ENCODE measurements around the gene MGA.

Gene MGA

GRCh38 chr15:41660235-41661077, at the start of gene MGA:
Gene MGA (plus strand): TSS chr15:41660405.
- DNase-seq = peak; percentile 93

- no peak for DNase-seq
Observed at GRCh38 chr15:41620536-41621199, 39.5 kb upstream of the MGA start.

DNA sequence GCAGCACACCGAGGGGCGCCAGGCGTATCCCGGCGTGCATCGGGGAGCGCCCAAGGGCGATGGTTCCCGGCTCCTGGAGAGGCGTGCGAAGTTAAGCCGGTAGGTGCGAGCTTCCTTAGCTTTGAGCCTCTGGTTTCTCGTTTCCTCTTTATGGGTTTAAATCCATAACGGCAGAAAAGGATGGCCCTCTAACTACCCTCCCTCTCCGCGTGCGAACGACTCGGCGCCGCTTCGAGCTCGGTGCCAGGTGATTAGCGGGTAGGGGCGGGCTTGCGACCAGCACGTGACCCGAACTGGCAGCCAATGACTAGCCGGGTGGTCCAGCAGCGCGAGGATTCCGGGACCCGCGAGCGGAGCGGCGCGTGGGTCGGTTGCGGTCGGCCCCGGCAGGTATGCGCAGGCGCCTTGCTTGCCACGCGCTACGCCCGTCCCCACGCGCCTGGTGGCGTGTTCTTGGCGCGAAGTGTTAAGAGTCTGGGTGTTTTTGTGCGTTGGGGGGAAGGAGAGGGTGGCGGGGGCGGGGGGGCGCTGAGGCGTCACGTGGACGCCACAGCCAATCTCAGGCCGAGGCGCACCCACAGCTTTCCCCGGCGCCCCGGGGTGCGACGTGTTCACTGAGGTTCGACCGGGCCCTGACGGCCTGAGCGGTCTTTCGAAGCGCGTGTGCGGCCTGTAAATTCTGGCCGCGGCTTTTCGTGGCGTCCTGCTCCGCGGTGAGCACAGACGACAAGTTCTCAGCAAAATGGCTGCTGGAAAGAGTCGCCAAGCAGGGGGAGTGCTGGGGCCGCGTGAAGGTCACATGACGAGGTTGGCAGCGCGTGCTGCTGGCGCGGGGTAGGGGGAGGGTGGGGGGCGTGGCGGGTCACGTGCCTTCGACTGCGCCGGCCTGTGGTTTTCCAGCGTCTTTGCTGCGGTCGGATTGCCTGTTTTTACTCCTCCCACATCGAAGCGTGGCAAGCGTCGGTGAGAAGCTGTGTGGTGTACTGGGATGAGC, 38.7 kb upstream of the MGA start:
- peak; percentile 74 for DNase-seq

- no peak for DNase-seq
Observed at GRCh38 chr15:41622901-41623300, 37.3 kb upstream of the MGA start.

GRCh38 chr15:41627203-41627602, 33.0 kb upstream of the MGA start:
- DNase-seq = no peak

DNA sequence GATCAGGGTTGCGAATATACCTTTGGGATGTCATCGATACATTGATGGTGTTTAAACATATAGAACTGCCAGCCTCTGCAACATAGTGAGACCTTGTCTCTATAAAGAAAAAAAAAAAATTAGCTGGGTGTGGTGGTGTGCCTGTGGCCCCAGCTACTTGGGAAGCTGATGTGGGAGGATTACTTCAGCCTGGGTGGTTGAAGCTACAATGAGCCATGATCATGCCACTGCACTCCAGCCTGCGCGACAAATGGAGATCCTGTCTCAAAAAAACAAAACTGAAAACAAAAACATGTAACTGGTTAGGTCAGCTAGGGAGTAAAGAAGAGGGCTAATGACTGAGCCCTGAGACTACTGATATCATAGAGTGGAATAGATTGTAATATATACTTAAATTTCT, 30.7 kb upstream of the MGA start:
- DNase-seq = no peak

DNA sequence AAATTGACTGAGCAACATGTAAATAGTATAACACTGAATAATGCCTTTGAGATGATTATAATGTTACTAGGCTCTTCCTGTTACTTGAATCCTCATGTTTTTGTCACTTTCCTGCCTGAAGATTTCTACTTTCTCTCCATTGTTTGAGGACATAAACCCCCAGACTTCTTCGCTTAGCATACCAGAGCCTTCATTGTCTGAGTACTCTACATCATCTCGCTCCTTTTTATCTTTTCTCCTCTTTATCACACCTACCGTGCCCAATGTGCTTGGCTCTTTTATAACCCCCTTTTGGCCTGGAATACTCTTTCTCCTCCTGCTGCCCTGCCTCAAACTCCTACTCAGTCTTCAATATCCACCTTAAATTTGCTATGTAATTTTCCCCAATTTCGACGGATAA, 30.3 kb upstream of the MGA start:
- DNase-seq = no peak

- DNase-seq = no peak
Observed at GRCh38 chr15:41630616-41631217, 29.5 kb upstream of the MGA start.

DNA sequence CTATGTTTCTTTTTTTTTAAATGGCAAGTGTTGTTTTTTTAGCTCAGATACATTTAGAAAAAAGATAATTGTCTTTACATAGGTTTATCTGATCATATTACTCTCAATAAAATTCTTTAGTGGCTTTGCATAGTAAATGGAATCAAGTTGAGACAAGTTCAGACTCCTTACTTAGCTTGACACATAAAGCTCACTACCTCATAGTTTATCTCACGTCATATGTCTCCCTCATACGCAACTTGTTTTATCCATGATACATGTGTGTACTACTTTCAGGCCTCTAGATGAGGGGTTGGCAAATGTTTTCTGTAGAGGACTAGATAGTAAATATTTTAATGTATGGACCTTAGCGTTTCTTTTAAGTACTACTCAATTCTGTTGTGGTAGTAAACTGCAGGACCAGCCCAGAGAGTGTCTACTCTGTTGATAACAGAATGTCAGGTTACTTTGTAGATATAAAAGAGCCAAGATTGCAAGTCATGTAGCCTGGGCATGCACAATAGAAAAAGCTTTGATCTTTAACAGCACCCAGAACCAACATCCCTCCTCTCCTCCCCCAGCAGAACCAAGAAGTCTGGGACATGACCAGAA, 28.2 kb upstream of the MGA start:
- DNase-seq = no peak

GRCh38 chr15:41633609-41634008, 26.6 kb upstream of the MGA start:
- DNase-seq = no peak

DNA sequence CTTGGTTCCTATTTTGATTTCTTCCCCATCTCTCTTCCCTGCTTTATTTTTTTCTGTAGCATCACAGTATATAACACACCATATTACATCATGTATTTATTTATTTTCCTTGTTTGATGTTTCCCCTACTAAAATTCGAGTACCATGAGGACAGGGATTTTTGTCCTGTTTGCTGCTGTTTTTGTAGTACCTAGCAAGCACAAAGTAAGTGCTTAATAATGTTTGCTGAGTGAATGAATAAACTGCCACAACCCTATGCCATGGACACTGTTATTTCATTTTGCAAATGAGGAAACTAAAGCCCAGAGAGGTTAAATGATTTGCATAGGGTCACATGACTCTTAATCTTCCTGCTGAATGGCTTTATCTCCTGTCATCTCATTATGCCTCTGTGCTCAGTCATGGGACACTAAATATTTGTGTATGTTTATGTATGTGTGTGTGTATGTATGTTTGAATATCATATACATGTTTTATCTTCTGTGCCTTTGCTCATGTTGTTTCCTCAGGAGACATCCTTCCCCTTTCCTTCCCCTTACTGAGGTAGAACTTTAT, 26.1 kb upstream of the MGA start:
- DNase-seq = no peak

- no peak for DNase-seq
Observed at GRCh38 chr15:41637086-41637485, 23.1 kb upstream of the MGA start.

DNA sequence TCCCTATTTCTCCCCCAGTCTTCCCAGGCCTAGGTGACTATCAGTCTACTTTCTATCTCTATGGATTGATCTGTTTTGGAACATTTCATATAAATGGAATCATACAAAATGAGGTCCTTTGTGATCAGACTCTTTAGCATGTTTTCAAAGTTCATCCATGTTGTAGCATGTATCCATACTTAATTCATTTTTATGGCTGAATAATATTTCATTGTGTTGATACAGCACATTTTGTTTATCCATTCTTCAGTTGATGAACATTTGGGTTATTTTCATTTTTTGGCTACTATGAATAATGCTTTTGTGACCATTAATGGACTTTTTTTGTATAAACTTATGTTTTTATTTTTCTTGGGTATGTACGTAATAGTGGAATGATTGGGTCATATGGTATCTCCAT, 19.2 kb upstream of the MGA start:
- no peak for DNase-seq

DNA sequence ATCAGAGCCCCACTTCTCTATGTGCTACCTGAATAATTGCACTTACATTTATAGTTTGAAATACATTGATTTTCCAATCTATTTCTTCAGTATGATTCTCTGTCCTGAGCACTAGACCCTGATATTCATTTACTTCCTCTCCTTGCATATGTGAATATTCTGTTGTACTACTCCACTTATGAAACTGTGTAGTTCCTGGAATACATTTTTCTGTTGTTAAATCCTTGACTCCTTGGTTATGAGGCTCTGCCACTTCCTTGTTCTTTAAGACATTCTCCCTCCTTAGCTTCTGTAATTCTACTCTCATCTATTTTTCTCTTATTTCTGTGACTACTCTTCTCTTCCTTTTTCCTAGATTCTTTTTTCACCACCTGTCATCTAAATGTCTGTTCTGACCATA, 12.9 kb upstream of the MGA start:
- DNase-seq = no peak

DNA sequence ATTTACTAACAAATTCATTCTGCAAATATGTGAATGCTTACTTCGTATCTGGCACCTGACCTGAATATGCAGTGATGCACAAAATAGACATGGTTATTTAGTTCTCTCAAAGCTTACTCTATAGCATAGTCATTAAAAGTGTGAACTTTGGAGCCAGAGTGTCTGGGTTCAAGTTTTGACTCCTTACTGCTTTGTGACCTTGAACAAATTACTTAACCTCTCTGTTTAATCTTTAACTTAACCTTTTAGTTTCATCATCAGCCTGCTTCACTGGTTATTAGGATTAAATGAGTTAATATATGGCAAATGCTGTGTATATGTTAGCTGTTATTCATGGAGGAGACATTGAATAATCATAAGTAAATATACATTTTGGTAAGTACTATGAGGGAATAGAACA, 12.1 kb upstream of the MGA start:
- DNase-seq = no peak

DNA sequence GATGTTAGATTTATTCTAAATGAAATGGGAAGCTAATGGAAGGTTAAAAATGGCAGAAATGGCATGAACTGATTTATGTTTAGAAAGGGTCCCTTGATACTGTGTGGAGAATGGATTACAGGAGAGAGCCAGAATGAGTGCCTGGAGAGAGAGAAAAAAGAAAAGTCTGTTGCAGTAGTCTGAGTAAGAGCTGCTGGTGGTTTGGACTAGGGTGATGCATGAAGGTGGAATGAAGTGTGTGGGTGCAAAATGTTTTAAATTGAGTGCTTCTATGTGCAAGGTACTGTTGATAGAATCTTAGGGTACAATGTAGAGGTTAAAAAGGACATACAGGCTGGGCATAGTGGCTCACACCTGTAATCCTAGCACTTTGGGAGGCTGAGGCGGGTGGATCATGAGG, 11.4 kb upstream of the MGA start:
- no peak for DNase-seq

DNA sequence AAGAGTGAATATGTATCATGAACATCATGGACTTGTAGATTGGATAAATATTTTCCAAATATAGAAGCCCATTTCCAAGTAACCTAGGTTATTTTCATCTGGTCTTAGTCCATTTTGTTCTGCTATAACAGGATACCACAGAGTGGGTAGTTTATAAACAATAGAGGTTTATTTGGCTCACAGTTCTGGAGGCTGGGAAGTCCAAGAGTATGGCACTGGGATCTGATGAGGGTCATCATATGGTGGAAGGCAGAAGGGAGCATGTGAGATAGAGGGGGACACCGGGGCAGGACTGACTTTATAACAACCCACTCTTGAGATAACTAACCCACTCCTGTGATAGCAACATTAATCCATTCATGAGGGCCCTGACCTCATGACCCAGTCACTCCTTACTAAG, 9.4 kb upstream of the MGA start:
- no peak for DNase-seq

DNA sequence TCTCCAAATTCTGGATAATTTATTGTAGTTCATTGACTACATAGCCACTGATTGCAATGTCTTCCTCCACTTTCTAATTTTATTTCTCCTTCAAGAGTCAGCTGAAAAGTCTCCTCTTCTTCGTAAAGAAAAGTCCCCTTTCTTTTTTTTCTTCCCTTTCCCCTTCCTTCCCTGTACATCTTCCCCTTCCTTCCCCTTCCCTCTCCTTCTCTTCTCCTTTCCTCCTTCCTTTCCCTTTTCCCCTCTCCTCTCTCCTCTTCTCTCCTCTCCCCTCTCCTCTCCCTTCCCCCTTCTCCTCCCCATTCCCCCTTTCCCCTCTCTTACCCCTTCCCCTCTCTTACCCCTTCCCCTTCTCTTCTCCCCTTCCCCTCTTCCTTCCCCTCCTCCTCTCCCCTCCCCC, 8.8 kb upstream of the MGA start:
- no peak for DNase-seq

- no peak for DNase-seq
Observed at GRCh38 chr15:41653760-41654159, 6.4 kb upstream of the MGA start.

GRCh38 chr15:41655716-41656115, 4.5 kb upstream of the MGA start:
- DNase-seq = no peak

DNA sequence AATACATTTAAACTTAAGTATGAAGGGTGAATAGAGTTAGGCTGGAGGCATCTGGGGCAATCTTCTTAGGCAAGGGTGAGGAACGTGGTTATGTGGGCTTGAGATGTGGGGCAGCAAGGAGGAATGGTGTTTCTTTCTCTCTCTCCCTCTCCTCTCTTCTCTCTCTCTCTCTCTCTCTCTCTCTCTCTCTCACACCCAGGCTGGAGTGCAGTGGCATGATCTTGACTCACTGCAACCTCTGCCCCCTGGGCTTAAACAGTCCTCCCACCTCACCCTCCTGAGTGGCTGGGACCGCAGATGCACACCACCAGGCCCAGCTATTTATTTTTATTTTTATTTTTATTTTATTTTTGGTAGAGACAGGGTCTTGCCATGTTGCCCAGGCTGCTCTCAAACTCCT, 4.0 kb upstream of the MGA start:
- DNase-seq = no peak

DNA sequence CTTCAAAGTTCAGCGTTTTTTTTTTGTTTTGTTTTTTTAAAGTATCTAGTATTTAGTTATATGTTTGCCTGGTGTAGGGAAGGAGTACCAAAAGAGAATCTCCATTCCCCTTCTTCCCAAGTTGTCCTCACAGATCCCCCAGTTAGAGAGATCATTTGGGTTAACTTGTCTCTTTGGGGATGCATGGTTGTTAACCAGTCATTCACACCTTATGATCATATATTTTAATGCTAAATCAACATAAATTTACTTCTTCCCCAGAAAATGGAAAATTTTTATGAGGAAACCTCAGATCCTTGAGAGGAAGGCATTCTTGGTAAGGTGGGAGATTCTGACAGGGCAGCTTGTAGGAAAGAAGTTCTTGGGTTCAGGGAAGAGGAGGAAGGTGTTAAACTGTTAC, 1.5 kb upstream of the MGA start:
- no peak for DNase-seq

All from activated CD4-positive, alpha-beta T cell treated with anti-CD3 and anti-CD28 coated beads, Interleukin-2, Interleukin-6, amounts not matched to agents 100 ng/mL and 50 ng/mL, durations not matched to agents 16 hours and 8 hours (primary cell).